ENCODE measurements around the gene PCLO.
"Not testable (repeated sequence)": the region's sequence is repeated elsewhere in the genome, so short reads cannot be mapped to it uniquely, and the experiment has no call there.

Gene PCLO

DNA sequence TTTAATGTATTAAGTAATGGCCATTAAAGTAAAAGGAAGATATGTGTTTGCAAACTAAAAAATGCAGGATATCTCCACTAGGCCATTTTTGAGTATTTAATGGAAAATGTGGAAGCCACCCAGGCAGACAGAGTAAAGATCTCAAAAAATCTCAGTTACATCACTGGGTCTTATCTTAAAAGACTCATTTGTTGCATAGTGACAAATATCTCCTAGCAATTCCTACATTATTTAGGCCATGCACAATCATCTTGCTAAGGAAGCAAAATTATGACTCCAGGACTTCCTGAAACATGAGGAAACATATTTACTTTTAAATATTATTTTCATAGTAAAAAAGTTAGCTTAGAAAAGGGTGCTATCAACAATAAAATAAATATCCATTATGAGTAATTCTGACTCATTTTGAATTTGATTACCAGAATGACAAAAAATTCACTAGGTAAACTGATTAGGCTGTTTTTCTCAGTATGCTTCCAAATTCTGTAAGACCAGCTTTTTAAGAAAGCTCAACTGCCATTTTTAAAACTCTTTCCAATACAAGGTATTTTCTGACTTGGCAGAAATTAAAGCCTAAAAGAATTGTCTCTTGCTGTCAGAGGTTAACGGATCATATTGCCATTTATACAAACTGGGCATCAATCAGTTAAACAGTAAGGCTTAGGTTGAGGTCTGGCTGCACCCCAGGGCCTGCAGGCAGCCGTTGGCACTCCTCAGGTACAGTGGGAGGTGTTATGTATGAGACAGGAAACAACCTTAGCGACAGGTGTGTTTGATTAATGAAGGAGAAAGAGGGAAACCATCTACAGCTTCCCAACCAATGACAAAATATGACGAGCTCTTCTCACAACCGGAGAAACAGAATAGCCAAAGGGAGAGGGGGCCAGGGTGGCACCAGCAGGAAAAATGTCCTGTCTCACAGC lies 31.8 kb downstream of the PCLO start:
- no peak for DNase-seq

GRCh38 chr7:83130191-83130590 lies 32.5 kb downstream of the PCLO start:
- DNase-seq = no peak

DNA sequence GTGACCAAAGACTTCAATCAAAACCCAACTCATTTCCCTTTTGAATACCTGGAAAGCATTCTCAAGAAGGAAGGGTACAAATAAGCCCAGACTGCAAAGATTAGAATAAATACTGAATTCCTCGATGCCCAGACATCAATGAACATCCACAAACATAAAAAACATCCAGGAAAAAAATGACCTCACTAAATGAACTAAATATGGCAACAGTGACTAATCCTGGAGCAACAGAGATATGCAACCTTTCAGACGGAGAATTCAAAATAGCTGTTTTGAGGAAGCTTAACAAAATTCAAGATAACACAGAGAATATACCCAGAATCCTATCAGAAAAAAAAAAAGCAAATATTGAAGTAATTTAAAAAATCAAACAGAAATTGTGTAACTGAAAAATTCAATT lies 43.2 kb downstream of the PCLO start:
- DNase-seq = no peak

- no peak for DNase-seq
Measured at GRCh38 chr7:83119026-83119382, 43.7 kb downstream of the PCLO start.

GRCh38 chr7:83118347-83119025 lies 44.2 kb downstream of the PCLO start:
- DNase-seq = no peak

- no peak for DNase-seq
Measured at GRCh38 chr7:83117466-83117865, 45.2 kb downstream of the PCLO start.

DNA sequence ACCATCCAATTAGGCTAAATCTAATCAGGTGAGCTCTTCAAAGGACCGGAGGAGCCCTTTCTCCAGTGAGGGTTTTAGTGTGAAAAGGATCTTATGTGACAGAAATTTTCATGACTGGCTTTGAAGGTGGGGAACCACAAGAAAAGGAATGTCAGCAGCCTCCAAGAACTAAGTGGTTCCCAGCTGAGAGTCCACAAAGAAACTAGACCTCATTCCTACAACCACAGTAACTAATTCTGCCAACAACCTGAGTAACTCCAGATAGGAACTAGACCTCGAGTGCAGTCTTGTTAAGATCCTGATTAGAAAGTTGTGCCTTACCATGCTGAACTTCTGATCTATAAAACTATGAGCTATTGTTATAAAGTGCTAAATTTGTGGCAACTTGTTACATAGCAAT lies 51.3 kb downstream of the PCLO start:
- DNase-seq = no peak

DNA sequence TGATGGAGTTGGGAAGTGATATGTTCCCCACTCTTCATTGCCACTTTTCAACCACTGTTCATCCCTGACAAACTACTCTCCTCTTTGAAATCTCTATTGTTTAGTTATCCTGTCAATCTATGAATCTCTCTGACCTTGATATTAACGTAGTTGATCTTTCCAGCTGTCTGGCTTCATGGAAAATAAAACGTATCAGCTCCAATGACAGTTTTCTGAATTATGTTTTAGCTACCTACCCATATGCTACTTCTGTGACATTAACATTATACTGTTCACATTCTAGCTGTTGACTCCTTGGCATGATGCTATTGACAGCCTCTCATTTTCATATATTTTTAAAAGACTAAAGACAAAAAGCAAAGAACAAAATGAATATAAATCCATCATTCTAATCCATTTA lies 53.3 kb downstream of the PCLO start:
- DNase-seq = no peak

DNA sequence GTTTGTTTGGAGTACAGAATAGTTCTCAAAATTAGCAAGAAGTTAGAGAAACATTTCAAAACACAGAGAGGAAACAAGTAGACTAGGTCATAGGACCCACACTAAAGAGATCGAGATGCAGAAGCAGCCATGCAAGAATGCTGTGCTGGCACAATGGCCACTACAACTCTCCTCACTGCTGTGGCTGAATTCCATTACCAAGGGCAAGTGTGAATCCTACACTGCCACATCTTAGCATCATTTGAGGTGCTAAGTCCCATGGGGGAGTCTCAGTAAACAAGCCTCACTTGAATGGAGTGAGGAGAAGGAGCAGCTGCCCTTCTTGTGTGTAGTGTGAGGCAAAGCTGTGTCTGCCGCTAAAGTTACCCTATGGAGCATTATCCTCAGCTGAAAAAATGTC lies 56.7 kb downstream of the PCLO start:
- DNase-seq = no peak

GRCh38 chr7:83105063-83105462 lies 57.6 kb downstream of the PCLO start:
- no peak for DNase-seq

DNA sequence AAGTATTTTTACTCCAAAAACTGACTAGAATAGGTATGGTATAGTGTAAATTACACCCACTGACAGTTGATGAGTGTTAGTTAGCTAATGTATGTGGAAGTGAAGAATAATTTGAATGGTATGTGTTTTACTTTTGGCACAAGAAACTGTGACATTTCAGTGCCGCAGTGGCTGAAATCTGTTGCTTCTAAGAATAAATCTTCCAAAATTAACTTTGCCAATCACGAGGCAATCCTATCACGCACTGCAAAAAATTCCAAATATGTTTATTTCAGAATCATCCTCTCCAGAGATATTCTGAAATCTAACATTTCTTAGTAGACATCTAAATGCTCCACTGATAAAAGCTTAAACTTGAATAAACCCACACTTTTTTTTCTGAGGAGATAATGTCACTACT lies 61.2 kb downstream of the PCLO start:
- DNase-seq = no peak

DNA sequence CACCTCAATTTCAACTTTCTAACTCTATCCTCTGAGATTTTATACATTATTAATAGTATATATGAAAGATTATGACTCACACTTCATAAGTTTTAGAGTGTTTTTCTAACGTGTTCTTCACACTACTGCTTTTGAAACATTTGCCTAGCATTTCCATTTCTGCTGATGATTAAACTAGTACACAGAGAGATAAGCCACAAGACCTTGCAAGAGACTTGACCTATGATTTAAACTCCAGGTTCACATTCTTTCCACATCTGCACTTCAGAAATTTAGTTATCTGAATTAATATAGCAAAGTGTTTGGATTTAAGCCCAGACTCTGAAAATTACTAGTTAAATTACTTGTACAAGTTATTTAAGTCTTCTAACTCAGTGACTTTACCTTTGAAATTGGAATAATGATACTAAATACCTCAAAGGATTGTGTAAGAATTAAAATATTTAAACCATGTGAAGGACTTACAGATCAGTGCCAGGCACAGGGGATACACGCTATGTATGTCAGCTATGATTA lies 66.6 kb downstream of the PCLO start:
- no peak for DNase-seq

DNA sequence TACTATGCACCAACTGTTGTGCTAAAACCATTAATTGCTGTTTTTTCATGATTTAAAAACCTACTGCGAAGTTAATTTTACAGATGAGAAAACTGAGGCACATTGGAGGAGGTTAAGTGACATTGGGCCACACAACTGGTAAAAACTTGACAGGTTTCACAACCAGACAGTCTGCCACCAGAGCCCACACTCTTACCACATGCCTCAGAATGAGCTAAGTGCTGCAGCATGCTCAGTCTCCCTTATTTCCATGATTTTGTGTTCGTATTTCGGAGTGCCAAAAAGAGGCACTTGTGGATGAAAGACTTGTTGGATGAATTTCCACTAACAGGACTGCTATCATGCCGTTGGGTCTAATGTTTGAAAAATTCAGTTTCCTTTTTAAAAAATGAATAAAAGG lies 77.4 kb downstream of the PCLO start:
- no peak for DNase-seq

DNA sequence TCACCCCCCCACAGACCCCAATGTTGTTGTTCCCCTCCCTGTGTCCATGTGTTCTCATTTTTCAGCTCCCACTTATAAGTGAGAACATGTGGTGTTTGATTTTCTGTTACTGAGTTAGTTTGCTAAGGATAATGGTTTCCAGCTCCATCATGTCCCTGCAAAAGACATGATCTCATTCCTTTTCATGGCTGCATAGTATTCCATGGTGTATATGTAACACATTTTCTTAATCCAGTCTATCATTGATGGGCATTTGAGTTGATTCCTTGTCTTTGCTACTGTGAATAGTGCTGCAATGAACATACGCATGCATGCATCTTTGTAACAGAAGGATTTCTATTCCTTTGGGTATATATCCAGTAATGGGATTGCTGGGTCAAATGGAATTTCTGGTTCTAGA lies 82.8 kb downstream of the PCLO start:
- not testable (repeated sequence) for DNase-seq

GRCh38 chr7:83077328-83077727 lies 85.4 kb downstream of the PCLO start:
- no peak for DNase-seq

DNA sequence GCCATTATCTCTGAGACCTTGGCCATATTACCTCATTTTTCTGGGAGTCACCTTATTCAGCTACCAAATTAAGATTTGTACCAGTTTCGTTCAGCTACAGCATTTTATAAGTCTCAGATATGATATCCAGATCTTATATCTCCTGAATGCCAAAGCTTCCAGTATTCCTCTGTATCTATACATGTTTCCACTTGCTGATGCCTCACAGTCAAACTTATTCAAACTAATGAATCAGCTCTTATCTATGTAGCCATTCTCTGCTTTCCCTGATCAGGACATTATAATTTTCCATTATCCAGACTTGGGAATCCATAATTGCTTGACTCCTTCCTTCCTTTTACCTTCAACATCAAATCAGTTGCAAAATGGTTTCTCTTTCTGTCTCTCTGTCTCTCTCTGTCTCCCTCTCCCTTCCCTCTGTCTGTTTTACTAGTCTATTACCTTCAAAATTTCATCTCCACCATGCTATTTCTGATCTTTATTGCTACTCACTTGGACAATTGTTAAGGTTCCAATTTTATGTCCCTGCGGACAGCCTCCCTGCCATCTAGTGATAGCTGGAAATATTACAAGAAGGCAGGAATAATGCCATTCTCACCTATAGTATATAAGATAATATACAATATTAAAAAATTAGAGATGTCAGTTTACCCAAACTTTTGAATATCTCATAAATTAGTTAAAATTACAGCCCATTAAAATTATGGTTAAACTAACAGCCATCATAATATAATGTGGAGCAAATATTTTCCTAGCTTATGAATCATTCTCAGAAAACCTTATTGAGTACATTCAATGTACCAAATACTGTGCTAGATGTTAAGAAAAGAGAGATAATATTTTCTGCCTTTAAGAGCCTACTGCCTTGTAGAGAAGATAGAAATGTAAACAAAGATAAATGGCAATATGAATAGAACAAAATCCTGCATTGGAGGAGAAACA lies 89.8 kb downstream of the PCLO start:
- no peak for DNase-seq

- DNase-seq = no peak
Measured at GRCh38 chr7:83065714-83066113, 97.0 kb downstream of the PCLO start.

DNA sequence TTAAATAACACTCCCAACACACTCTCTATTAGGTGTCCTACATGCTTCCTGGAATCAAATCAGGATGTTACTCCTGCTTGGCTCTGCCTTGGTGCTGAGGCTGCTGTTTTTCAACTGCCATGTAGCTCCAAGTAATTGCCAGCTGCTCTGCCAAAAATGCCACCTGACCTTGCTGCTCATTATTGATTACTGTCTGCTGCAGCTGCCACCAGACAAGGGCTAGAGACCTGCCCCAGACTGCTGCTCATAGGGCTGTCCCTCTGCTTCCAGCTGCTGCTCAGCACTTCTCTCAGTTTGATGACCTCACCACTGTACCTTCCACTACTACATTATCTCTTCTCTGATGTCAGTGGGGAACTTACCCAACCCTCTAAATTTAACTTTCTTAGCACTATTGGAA lies 102.5 kb downstream of the PCLO start:
- DNase-seq = no peak

DNA sequence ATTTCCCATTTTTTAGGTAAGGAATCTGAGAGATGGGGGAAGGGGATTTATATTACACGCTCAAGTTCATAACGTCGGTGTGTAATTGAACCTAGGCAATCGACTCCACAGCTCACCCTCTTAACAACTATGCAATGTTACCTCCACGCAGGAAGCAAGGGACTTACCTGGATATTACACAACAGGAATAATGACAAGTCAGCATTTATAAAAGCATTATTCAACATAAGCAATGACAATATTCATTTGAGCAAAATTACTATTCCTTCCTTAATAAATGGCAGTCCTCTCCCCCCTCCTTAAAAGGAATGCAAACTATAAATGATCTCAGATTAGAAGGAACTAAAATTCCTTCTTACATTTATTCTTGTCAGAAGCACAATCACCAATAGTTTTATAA lies 104.0 kb downstream of the PCLO start:
- no peak for DNase-seq

DNA sequence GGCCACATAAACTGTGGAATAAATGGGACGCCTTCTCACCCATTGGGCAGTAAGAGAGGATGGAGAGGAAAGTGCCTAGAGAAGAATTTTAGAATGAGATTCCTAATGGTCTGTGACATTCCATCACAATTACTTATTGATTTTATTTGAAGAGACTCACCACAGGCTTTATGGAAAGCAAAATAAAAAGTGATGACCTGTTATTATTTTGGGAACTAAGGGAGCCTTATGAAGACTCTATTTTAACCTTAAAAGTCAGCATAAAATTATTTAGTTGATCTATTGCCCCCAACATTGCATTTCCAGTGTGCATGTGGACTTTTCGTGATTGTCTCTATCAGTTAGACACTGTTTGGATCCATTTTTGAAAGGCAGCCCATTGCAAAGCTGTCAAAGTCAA lies 107.5 kb downstream of the PCLO start:
- no peak for DNase-seq

- no peak for DNase-seq
Measured at GRCh38 chr7:83054472-83054871, 108.2 kb downstream of the PCLO start.

DNA sequence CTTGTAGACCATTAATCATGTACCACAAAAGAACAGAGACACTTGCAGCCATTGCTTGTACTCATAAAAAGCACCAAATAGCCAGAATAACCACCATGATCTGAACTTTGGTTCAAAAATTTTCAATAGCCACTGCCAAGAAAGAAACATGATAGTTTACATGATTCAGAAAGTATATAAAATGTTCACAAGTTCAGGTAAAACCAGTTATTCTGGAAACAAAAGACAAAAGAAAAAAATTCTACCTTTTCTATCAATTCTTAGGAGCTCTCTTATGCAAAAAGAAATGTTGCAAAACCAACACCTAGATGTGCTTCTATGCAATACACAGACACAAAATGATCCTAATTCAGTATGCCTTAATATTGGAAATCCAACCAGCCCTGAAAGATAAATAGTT lies 108.7 kb downstream of the PCLO start:
- DNase-seq = no peak

DNA sequence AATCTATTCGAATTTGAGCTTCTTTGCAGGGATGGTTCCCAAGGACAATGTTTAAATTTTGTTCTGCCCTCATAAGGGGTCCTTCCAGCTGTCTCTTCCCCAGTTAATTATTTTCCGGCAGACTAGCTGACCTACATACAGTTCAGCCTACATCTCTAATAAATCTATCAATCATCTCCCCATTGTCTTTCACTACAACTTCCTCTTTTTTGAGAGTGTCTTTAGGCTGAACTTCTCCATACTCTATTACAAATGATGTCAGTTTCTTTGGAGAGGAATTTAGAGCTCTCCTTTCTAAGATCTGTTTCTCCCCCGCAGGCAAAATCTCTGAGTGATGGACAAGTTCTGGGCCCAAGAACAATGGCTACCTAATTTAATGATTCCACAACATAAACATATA lies 122.2 kb downstream of the PCLO start:
- no peak for DNase-seq

Measured in activated CD4-positive, alpha-beta T cell treated with anti-CD3 and anti-CD28 coated beads for 4 hours (primary cell).